Esophagus squamous epithelium (tissue), 5 donors: ENCODE data around the gene NAGLU. TPM values are rescaled to one million over a fixed set of nuclear protein-coding genes. Genes with fewer than 3 reads are reported as not detected.
"Not testable (repeated sequence)": the region's sequence is repeated elsewhere in the genome, so short reads cannot be mapped to it uniquely, and the experiment has no call there.

ENCODE experiments used
- DNase-seq: peaks from one replicate; lab custom pipeline; 2025; lab: John Stamatoyannopoulos, UW
- H3K27ac ChIP-seq, 4 donors: fragments of 200-600 bp; sonication (generic); one replicate each; pipeline ENCODE4 v1.5.1; 2016 to 2019; ENCODE audit warnings: mild to moderate bottlenecking in 1 of 4
- H3K27me3 ChIP-seq, 4 donors: fragments of 200-600 bp; sonication (generic); 1 replicate in 3 of 4; 2 replicates in 1 of 4; pipeline versions ENCODE4 v1.5.1 to v1.6.0; 2017 to 2021; ENCODE audit warnings: antibody characterized with exemption in 1 of 4
- H3K36me3 ChIP-seq, 3 donors: fragments of 200-600 bp; sonication (generic); one replicate each; pipeline ENCODE4 v1.5.1; 2016 to 2019
- H3K4me1 ChIP-seq, 3 donors: fragments of 200-600 bp; sonication (generic); one replicate each; pipeline ENCODE4 v1.5.1; 2017 to 2019
- H3K4me3 ChIP-seq, 4 donors: fragments of 200-600 bp; sonication (generic); 1 replicate in 3 of 4; 2 replicates in 1 of 4; pipeline ENCODE4 v1.5.1; 2016 to 2019; ENCODE audit warnings: mild to moderate bottlenecking in 2 of 4, moderate library complexity in 1 of 4
- H3K9me3 ChIP-seq, 3 donors: fragments of 200-600 bp; sonication (generic); one replicate each; pipeline ENCODE4 v1.5.1; 2016 to 2019
- POLR2A ChIP-seq, 4 donors: fragments of 450-650 bp; IDR thresholded peaks; one replicate each; pipeline ENCODE4 v1.6.1; 2017; ENCODE audit warnings: antibody characterized with exemption in 4 of 4, mild to moderate bottlenecking in 4 of 4, moderate library complexity in 3 of 4
- WGBS, 2 donors: methylation state at CpG; one replicate each; pipeline ENCODE4 v1.1.5; 2018; 5-methylcytosine and 5-hydroxymethylcytosine counted together
- intact Hi-C: fragments of 100-400 bp; cut with DNase I; formaldehyde crosslinking; loops from one replicate; pipeline ENCODE4 v1.15.0; 2022
- total RNA-seq, 4 donors: library from RNA; depleted of rRNA; stranded (reverse); fragments of >200 nt; gene quantifications; one replicate each; pipeline ENCODE4 v1.1.0, GENCODE V29; 2016
- TF ChIP-seq, protein P1 (sequence below), 6 experiments: fragments of 450-650 bp in 4 of 6; fragments of 200-600 bp in 2 of 6; sonication (generic) in 2 of 6; IDR thresholded peaks; one replicate each; pipeline ENCODE4 v1.5.1; 2016 to 2019; ENCODE audit warnings: antibody characterized with exemption in 6 of 6, mild to moderate bottlenecking in 4 of 6, moderate library complexity in 4 of 6
- donor health status: DM: yes; HTN: yes; CAD: no.

NAGLU gene
- total RNA-seq, 4 donors from 2014 or later = 19.2 to 39.0 (median 26.5) TPM

DNA sequence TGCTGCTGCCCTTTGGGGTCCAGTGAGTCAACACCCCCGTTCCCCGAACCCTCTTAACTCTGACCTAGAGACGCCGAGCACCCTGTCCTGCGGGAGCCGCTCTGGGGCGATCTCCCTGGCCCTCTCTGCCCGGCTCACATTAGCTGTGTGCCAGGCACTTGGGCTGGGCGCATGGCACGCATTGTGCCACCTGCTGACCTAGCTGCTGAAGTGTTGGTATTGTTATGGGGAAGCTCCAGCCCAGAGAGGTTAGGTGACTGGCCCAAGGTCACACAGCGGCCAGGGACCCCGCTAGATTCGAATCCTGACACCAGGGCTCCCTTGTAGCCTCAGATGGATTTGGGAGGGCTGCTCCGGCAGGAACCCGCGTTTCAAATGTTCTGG lies 17.8 kb downstream of the NAGLU start:
- DNase-seq = no peak
- intact Hi-C loops = no loop called here
- no peaks in the 10 kb centered on the region for H3K9me3 ChIP-seq
- peak overlapping the region; percentile 68 to 87 (median 78) for H3K4me3 ChIP-seq
- peak in 1 of 4 donors; percentile 13 for TF ChIP-seq POLR2A (IDR thresholded peaks at IDR 0.05)
- TF ChIP-seq, protein P1, sequence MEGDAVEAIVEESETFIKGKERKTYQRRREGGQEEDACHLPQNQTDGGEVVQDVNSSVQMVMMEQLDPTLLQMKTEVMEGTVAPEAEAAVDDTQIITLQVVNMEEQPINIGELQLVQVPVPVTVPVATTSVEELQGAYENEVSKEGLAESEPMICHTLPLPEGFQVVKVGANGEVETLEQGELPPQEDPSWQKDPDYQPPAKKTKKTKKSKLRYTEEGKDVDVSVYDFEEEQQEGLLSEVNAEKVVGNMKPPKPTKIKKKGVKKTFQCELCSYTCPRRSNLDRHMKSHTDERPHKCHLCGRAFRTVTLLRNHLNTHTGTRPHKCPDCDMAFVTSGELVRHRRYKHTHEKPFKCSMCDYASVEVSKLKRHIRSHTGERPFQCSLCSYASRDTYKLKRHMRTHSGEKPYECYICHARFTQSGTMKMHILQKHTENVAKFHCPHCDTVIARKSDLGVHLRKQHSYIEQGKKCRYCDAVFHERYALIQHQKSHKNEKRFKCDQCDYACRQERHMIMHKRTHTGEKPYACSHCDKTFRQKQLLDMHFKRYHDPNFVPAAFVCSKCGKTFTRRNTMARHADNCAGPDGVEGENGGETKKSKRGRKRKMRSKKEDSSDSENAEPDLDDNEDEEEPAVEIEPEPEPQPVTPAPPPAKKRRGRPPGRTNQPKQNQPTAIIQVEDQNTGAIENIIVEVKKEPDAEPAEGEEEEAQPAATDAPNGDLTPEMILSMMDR (IDR thresholded peaks at IDR 0.05) = peak in 1 of 6 experiments; percentile 9
- peak overlapping the region; percentile 87 to 96 (median 92) for H3K27ac ChIP-seq
- peaks cover 7 to 45% (median 28%) of the 10 kb centered on the region in 3 donors for H3K4me1 ChIP-seq
- WGBS, 2 donors = 3 to 40% methylated on average over 6 to 13 of the region's 16 CpGs
- H3K27me3 ChIP-seq = no peaks in the 10 kb centered on the region
- H3K36me3 ChIP-seq = peaks cover 0 to 7% (median 0%) of the 10 kb centered on the region in 3 donors

- 0 to 2% methylated on average over 2 to 28 of the region's 82 CpGs for WGBS, 2 donors
- Histone ChIP-seq H3K4me1 (peaks cover 7 to 46% (median 24%) of the 10 kb centered on the region in 3 donors), H3K27me3 (no peaks in the 10 kb centered on the region), H3K4me3 (peak overlapping the region; percentile 68 to 87 (median 78)), H3K27ac (peak overlapping the region; percentile 87 to 96 (median 92)), H3K9me3 (no peaks in the 10 kb centered on the region), H3K36me3 (peaks cover 0 to 7% (median 0%) of the 10 kb centered on the region in 3 donors)
- intact Hi-C loops = no loop called here
- DNase-seq = no peak
- TF ChIP-seq, protein P1 (IDR thresholded peaks at IDR 0.05) = peak in 2 of 6 experiments; percentile 2 to 11
- TF ChIP-seq POLR2A (IDR thresholded peaks at IDR 0.05) = peak in 3 of 4 donors; percentile 59 to 82 (median 77)
Measured at GRCh38 chr17:42554250-42555121, 18.4 kb downstream of the NAGLU start.

DNA sequence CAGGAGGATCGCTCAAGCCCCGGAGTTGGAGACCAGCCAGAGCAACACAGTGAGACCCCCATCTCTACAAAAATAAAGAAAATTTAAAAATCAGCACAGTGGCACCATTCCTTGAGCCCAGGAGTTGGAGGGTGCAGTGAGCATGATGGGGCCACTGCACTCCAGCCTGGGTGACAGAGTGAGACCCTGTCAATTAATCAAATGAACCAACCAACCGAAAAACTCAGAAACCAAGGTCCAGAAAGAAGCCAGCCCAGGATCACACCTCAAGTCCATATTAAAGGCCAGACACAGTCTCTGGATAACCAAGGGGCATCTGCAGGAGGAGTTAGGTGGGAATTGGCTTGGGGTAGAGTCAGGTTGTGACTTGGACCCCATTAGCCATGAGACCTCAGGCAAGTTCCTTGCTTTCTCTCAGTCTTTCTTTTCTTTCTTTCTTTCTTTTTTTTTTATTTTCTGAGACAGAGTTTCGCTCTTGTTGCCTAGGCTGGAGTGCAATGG lies 19.1 kb downstream of the NAGLU start:
- H3K4me3 ChIP-seq = peak overlapping the region; percentile 68 to 87 (median 78)
- no peaks in the 10 kb centered on the region for H3K9me3 ChIP-seq
- intact Hi-C loops = no loop called here
- TF ChIP-seq, protein P1 (IDR thresholded peaks at IDR 0.05) = no peak
- no peak for TF ChIP-seq POLR2A (IDR thresholded peaks at IDR 0.05)
- peak overlapping the region; percentile 87 to 96 (median 92) for H3K27ac ChIP-seq
- H3K27me3 ChIP-seq = no peaks in the 10 kb centered on the region
- H3K36me3 ChIP-seq = peaks cover 0 to 7% (median 0%) of the 10 kb centered on the region in 3 donors
- peaks cover 7 to 52% (median 24%) of the 10 kb centered on the region in 3 donors for H3K4me1 ChIP-seq
- DNase-seq = no peak
- 25 to 56% methylated on average over 2 to 4 of the region's 4 CpGs for WGBS, 2 donors

- DNase-seq, H3K27me3 ChIP-seq, H3K27ac ChIP-seq, H3K4me3 ChIP-seq, intact Hi-C loops, H3K9me3 ChIP-seq, H3K36me3 ChIP-seq: not testable (repeated sequence)
- WGBS, 2 donors = 65% methylated on average over 5 of the region's 5 CpGs
- peaks cover 7 to 59% (median 24%) of the 10 kb centered on the region in 3 donors for H3K4me1 ChIP-seq
Measured at GRCh38 chr17:42555961-42556617, 20.0 kb downstream of the NAGLU start.

DNA sequence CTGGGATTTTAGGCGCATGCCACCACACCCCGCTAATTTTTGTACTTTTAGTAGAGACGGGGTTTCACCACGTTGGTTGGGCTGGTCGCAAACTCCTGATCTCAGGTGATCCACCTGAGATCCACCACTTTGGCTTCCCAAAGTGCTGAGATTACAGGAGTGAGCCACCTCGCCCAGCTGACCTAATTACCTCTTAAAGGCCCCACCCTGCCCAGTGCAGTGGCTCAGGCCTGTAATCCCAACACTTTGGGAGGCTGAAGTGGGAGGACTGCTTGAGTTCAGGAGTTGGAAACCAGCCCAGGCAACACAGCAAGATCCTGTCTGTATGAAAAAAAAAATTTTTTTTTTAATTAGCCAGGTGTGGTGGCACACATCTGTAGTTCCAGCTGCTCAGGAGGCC lies 23.0 kb downstream of the NAGLU start:
- Histone ChIP-seq H3K27me3 (no peaks in the 10 kb centered on the region), H3K27ac (peak overlapping the region in 2 of 4 donors; percentile 3 to 20), H3K4me3 (no peak overlapping the region), H3K36me3 (peaks cover 0 to 3% (median 2%) of the 10 kb centered on the region in 3 donors), H3K9me3 (no peaks in the 10 kb centered on the region), H3K4me1 (peaks cover 21 to 66% (median 31%) of the 10 kb centered on the region in 3 donors)
- intact Hi-C loops = no loop called here
- WGBS, 2 donors = 78 to 83% methylated on average over 4 to 6 of the region's 6 CpGs
- no peak for DNase-seq
- TF ChIP-seq, protein P1 (IDR thresholded peaks at IDR 0.05) = no peak
- no peak for TF ChIP-seq POLR2A (IDR thresholded peaks at IDR 0.05)
